ENCODE data around the gene SBSN.
A peak's percentile ranks its signal among the peaks of the same experiment; 100 is the strongest.

The SBSN gene

DNA sequence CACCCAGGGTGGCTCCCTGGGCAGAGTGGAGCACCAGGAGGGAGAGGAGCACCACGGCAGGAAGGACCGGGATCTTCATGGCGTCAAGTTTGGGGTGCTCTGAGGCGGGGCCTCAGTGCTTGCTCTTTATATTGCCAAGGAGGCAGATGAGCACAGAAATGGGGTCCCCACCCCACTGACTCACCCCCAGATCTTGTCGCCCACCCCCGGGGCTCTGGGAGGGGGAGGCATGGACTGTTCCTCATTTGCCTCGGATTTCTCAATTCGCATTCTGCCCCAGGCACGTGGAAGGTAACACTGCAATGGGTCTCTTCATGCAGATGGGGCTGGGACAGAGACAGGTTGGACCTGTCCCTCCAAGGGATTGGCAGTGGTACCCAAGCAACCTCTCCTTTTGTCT, 37.7 kb downstream of the SBSN start, which contains the start of gene KRTDAP:
KRTDAP (minus strand) TSS at position 101 of the 400 bp plus-strand sequence; CDS start at position 79, 22 bp downstream.
- no peak within 1 kb of the TSS for H3K27ac ChIP-seq
- TF ChIP-seq, protein P1, sequence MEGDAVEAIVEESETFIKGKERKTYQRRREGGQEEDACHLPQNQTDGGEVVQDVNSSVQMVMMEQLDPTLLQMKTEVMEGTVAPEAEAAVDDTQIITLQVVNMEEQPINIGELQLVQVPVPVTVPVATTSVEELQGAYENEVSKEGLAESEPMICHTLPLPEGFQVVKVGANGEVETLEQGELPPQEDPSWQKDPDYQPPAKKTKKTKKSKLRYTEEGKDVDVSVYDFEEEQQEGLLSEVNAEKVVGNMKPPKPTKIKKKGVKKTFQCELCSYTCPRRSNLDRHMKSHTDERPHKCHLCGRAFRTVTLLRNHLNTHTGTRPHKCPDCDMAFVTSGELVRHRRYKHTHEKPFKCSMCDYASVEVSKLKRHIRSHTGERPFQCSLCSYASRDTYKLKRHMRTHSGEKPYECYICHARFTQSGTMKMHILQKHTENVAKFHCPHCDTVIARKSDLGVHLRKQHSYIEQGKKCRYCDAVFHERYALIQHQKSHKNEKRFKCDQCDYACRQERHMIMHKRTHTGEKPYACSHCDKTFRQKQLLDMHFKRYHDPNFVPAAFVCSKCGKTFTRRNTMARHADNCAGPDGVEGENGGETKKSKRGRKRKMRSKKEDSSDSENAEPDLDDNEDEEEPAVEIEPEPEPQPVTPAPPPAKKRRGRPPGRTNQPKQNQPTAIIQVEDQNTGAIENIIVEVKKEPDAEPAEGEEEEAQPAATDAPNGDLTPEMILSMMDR (conservative IDR thresholded peaks at IDR 0.05): no peak

DNA sequence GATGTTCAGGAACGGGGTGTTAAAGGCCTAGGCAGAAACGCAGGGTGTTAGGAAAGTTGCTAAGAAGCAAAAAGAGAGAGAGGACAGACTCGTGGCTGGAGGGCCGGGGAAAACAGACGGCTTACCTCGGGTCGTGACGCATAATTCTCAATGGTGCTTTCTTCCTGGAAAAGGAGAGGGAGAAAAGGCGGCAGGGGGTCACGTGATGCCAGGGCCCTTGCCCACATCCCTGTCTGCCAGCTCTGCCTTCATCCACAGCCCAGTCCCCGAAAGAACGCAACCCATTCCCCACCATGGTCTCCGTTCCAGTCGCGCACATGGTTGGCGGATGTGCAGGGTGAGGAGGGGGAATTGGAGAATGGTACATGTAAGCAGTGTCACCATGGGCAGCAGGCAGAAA, 39.4 kb downstream of the SBSN start:
- no peak overlapping the region for H3K27ac ChIP-seq
- TF ChIP-seq, protein P1 (conservative IDR thresholded peaks at IDR 0.05): no peak

GRCh38 chr19:35487656-35488182, 40.4 kb downstream of the SBSN start:
- H3K27ac ChIP-seq: no peak overlapping the region
- TF ChIP-seq, protein P1 (conservative IDR thresholded peaks at IDR 0.05): no peak

DNA sequence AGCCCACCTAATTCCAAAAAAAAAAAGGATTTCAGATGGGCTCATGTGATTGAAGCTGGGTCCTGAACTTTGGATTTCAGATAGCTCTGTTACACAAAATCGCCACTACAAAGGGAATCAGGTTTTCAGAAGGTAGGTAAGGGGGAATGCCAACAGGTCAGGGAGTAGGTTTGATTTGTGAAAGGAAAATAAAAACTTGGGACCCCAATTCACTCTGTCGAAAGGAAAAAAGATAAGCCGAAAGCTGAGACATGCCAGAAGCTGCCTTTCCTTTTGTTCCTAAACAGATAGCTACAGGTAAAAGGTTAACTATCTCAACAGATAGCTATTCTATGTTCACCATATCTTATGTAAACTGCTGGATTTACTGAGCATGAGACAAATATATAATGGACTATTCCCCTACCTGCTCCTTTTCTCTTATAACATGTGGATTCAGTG, 41.8 kb downstream of the SBSN start:
- TF ChIP-seq, protein P1 (conservative IDR thresholded peaks at IDR 0.05): no peak
- peak overlapping the region; percentile 54 for H3K27ac ChIP-seq

DNA sequence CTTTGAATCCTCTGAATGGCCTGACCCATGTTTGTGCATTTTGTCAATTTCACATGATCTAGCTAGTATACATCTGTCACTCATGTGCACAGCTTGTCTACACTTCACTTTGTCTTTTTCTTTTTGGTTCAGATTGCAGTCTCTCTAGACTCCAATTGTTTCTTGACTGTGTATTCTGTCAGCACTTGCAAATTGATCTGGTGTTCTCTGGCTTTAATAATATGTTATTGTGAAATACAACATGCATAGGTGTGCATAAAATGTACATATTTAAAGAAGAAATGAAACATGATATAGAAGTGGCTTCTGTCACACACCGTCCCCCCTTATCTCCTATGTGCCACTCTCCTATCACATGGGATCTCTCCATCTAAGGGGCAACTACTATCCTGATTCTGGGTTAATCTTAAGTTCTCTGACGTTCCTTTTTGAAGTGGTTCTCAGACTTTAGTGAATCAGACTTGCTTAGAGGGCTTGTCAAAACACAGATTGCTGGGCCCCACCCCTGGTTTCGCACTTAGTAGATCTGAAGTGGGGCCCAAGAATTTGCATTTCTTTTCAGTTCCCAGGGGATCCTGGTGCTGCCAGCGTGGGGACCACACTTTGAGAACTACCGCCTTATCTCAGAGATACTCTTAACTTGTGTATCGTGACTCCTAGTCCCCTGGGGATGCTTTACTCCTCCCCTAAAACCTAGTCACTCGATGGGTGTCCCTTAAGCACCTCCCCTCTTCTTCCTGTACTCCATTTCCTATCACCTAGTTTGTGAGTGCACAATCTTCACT, 43.7 kb downstream of the SBSN start:
- TF ChIP-seq, protein P1 (conservative IDR thresholded peaks at IDR 0.05): no peak
- H3K27ac ChIP-seq: peak overlapping the region; percentile 54

DNA sequence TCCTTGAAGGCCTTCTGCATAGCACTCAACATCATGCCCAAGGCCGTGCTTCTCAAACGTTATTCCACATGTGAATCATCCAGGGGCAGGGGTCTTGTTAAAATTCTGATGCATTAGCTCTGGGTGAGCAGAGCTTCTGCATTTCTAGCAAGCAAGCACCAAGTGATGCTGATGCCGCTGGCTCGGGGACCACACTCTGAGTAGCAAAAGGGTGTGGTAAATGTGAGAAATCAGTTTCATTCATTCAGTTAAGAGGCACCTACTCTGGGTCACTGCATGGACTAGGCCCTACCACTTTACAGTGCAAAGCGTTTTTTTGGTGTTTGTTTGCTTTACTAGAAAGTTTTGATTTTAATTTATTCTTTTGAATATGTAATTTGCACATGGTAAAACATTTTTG, 45.0 kb downstream of the SBSN start:
- H3K27ac ChIP-seq: no peak overlapping the region
- TF ChIP-seq, protein P1 (conservative IDR thresholded peaks at IDR 0.05): no peak

DNA sequence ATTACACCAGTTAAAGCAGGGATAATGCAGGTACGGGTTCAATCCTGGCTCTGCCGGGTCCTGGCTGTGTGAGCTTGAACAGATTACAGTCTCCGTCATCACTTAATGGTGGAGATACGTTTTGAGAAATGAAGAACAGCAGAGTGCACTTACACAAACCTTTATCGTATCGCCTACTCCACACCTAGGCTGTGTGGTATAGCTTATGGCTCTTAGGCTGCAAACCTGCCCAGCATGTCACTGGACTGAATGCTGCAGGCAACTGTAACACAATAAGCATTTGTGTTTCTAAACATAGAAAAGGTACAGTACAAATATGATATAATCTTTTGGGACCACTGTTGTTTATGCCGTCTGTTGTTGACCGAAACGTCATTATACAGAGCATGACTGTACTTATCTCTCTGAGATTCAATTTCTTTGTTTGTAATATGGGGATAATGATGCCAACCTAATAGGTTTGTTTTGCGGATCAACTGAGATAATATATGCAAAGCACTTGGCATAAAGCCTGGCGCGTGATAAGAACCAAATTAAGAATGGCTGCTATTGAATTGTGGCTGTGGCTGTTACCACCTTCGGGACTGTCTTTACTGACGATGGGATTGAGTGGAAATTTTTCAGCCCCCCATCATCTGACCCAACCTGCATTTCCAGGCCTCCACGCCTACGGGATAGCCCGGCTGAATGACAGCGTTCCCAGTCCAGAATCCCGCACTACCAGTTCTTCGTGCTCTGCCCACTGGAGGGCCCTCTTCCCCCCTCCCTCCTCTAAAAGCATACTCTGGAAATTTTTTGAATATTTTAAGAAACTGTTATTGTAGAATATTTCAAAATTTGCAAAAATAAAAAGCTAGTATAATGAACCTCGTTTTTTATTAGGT, 49.1 kb downstream of the SBSN start:
- TF ChIP-seq, protein P1 (conservative IDR thresholded peaks at IDR 0.05): peak; percentile 68
- peak overlapping the region; percentile 69 for H3K27ac ChIP-seq

Data from VCaP (cell line).